HL-60/S4 (cell line): ENCODE results near the gene PDE4C.

Source experiments
- in situ Hi-C: fragments of 300-500 bp; cut with MboI; formaldehyde crosslinking; loops from 2 replicates; pipeline ENCODE4 v1.14.3; 2022; ENCODE audit warnings: low sequenced_read_pairs

Gene PDE4C

DNA sequence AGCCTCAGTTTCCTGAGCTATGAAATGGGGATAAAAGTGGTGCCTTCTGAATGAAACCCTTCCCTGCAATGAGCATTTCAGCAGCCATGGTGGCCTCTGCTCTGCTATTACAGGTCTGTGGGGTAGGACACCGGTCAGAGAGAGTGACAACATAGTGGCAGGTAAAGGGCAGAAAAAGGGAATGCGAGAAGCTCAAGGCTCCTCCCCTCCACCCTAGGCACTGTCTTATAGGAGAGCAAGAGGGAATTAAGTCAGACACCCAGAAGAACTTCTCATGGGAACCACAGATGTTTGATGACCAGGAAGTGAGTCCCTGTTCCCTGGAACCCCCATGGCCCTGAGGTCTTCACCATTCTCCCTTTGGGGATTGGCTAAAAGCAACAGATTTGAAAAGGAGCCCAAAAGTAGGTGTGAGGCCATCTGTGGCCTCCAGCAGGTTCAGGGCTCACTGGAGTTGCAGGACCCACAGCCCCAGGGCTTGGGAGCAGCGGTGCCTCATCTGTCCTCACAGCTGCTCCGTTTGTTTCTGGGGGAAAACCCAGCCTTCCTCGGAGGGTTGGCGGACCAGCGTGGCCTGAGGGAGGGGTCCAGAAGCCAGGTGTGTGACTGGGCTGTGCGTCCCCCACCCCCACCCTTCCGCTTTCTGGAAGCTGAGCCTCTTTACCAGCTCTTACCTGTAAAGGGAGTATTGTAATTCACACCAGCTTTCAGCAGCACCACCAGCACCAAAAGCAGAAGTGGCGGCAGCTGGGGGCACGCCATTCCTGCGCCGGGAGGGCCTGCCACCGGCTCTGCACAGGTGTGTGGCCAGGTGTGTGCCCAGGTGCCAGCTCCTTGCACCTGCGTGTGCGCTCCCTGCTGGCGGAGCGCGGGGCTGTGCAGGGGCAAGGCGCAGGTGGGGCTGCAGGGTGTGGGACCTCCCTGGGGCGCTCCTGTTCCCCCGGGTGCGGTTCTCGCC, 28.6 kb upstream of the PDE4C start:
- in situ Hi-C loops, result loop anchor here (5.0 kb wide), 1 partner anchor 43 kb away; no protein-coding TSS in a partner anchor

GRCh38 chr19:18253716-18254115, 27.5 kb upstream of the PDE4C start:
- in situ Hi-C loops, result no loop called here

GRCh38 chr19:18253130-18253529, 26.9 kb upstream of the PDE4C start:
- in situ Hi-C loops, result no loop called here

DNA sequence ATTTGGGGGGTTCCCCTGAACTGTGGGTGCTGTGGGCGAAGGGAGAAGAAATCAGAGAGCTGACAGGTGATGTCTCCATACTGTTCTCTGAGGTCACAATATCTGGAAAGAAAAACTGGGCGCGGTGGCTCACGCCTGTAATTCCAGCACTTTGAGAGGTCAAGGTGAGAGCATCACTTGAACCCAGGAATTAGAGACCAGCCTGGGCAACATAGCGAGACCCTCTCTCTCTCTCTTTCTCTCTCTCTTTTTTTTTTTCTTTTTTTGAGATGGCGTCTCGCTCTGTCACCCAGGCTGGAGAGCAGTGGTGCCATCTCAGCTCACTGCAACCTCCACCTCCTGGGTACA, 26.1 kb upstream of the PDE4C start:
- in situ Hi-C loops, result no loop called here

- in situ Hi-C loops, result no loop called here
Measured at GRCh38 chr19:18251587-18252369, 25.5 kb upstream of the PDE4C start.

DNA sequence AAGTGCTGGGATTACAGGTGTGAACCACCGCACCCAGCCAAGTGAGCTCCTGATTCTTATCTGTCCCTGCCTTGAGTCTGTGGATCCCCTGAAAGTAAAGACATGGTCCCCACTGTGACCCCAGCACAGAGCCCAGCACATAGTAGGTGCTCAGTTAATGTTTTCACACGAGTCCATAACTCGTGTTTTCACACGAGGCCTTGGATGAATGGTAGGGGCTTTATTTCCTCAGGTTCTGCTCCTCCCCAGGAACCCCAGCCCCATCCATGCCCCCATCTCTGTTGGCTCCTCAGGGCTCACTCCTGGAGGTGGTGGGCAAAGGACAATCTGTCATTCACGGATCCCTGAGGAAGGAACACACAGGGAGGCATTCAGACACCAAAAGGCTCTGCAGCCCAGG, 23.6 kb upstream of the PDE4C start:
- in situ Hi-C loops, result no loop called here

- in situ Hi-C loops, result no loop called here
Measured at GRCh38 chr19:18245297-18245696, 19.1 kb upstream of the PDE4C start.

DNA sequence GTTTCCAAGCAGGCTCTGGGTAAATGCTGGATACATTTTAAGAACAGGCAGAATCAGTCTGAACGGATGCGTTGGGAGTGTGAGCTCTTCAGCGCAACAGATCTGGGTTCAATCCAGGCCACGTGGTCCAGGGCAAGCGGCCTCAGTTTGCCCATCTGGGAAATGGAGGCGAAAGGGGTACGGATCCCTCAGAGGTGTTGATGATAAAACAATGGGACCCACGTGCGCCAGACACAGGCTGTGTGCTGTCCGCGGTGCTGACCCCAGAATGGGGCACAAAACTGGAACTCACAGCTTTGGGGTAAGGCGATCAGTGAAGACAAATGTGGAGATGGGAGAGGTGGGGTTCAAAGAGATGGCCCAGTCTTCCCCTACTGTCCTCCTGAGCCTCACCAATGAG, 13.1 kb upstream of the PDE4C start:
- in situ Hi-C loops, result no loop called here

- in situ Hi-C loops, result no loop called here
Measured at GRCh38 chr19:18234194-18234593, 8.0 kb upstream of the PDE4C start.

DNA sequence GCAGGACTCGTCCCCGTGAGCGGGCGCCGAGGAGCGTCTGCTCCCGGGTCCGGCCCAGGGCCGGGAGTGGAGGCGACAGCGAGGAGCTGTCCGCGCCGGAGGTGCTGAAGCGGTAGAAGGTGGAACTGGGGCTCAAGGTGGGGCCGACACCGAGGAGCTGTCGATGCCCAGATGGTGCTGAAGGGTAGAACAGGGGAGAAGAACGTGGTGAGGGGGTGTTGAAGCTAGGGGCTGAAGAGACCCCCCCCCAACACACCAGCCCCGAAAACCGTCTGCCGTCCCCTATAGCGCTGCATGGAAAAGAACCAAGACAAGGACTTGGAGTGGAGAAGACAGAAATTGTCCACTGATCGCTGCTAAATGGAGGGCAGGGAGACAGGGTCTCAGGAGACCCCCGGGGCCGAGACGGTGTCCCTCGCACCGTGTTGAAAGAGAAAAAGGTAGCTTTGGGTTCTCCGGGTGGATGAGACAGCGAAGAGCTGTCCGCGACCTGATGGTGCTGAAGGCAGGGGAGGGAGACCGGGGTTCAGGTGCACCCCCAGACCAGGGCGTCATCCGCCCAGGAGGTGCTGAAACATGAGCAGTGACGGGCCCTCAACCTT, 7.1 kb upstream of the PDE4C start:
- in situ Hi-C loops, result no loop called here

- in situ Hi-C loops, result no loop called here
Measured at GRCh38 chr19:18232540-18233223, 6.4 kb upstream of the PDE4C start.

- in situ Hi-C loops, result no loop called here
Measured at GRCh38 chr19:18231775-18232174, 5.5 kb upstream of the PDE4C start.

GRCh38 chr19:18230941-18231734, 4.9 kb upstream of the PDE4C start:
- in situ Hi-C loops, result no loop called here

DNA sequence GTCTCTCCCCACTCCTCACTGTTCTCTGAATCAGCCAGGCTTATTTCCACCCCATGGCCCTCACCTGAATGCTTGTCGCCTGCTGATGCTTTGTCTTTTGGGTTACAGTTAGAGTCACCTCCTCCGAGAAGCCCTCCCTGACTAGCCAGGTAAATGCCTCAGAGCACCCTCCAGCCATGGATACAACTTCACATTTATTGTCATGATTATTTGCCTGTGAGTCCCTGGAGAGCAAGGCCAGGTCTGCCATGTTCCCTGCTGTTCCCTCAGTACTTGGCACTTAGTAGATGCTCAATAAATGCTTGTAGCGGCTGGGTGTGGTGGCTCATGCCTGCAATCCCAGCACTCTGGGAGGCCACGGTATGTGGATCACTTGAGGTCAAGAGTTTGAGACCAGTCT, 3.7 kb upstream of the PDE4C start:
- in situ Hi-C loops, result no loop called here

DNA sequence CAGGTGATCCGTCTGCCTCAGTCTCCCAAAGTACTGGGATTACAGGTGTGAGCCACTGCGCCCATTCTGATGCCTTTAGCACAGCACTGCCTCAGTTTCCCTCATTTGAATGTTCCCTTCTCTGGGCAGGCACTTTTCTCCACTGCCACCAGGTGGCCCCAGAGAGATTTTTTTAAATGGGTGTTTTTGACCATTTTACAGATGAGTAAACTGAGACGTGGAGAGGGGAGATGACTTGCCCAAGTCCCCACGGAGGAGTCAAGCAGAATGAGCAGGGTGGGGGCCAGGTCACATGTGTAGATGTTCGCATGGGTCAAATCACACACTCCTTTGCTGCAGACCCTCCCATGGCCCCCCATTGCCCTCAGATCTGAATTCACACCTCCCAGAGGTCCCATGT, 3.2 kb upstream of the PDE4C start:
- in situ Hi-C loops, result no loop called here

DNA sequence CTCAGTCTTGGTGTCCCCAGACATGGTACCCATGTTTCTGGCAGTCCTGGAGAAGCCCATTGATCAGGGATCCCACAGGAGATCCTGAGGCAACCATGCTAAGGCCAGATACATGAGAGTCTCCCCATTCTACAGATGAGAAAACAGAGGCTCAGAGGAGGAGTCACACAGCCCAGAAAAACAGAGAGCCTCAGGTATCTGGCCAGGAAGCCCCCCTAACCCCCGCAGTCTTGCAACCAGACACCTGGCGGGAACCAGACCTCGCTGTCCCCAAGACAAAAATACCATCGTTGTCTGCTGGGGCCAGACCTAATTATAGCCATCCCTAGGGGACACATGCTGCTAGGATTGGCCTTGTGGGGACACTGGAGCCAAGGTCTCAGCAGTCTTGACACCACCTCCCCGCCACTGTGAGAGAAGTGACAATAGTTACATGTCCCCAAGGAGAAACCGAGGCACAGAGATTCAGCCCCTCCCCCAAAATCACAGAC, 1.6 kb upstream of the PDE4C start:
- in situ Hi-C loops, result no loop called here

- in situ Hi-C loops, result no loop called here
Measured at GRCh38 chr19:18226956-18227780, 930 bp upstream of the PDE4C start.

DNA sequence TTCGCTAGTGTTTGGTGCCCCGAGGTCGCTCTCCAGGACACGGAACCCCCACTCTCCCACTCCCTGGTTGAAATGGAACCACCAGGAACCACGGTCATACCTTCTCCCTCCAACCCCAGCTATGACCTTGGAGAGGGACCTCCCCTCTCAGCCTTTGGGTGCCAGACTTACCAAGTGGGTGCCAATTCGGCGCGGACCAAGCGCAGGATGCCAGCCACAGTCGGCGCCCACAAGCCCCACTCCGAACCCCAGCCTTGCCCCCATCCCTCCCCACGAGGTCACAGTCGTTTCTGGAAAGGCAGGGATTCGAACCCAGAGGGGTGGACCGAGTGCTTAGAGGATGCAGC, 910 bp downstream of the PDE4C start:
- in situ Hi-C loops, result no loop called here
